H9 (cell line): ENCODE measurements around the gene SCN5A. TPM values are rescaled to one million over a fixed set of nuclear protein-coding genes. Genes with fewer than 3 reads are reported as not detected.

Experiments
- DNase-seq: peaks from one replicate; pipeline ENCODE4 v3.0.0-alpha.2; 2017
- H2AFZ ChIP-seq: one replicate; pipeline ENCODE4 v1.6.1; 2013; ENCODE audit warnings: mild to moderate bottlenecking, low read length, control low read depth, moderate library complexity
- H2AK5ac ChIP-seq: 2 replicates; pipeline ENCODE4 v1.6.1; 2013; ENCODE audit warnings: low read length, control low read depth, mixed read lengths; ENCODE audit not compliant: insufficient read length
- H2BK120ac ChIP-seq: one replicate; pipeline ENCODE4 v1.6.1; 2013; ENCODE audit warnings: low read depth, mild to moderate bottlenecking, low read length, control low read depth, inconsistent platforms; ENCODE audit not compliant: poor library complexity, severe bottlenecking
- H2BK12ac ChIP-seq: 2 replicates; pipeline ENCODE4 v1.6.1; 2013; ENCODE audit warnings: low read length, control low read depth, mixed read lengths, low read depth; ENCODE audit not compliant: insufficient read length
- H2BK15ac ChIP-seq: 2 replicates; pipeline ENCODE4 v1.6.1; 2013; ENCODE audit warnings: low read depth, low read length, control low read depth
- H2BK20ac ChIP-seq: one replicate; pipeline ENCODE4 v1.6.1; 2013; ENCODE audit warnings: low read depth, mild to moderate bottlenecking, low read length, control low read depth, inconsistent platforms; ENCODE audit not compliant: poor library complexity, severe bottlenecking
- H2BK5ac ChIP-seq: 2 replicates; pipeline ENCODE4 v1.6.1; 2013; ENCODE audit warnings: low read length, control low read depth, mixed read lengths; ENCODE audit not compliant: insufficient read length
- H3K14ac ChIP-seq: 2 replicates; pipeline ENCODE4 v1.6.1; 2013; ENCODE audit warnings: low read length, control low read depth; ENCODE audit not compliant: insufficient read depth
- H3K18ac ChIP-seq: 2 replicates; pipeline ENCODE4 v1.6.1; 2013; ENCODE audit warnings: low read depth, mild to moderate bottlenecking, mixed read lengths, low read length, control low read depth; ENCODE audit not compliant: insufficient read length
- H3K23ac ChIP-seq: 2 replicates; pipeline ENCODE4 v1.6.1; 2013; ENCODE audit warnings: low read length, control low read depth, mixed read lengths, low read depth; ENCODE audit not compliant: insufficient read length
- H3K23me2 ChIP-seq: 2 replicates; pipeline ENCODE4 v1.6.1; 2013; ENCODE audit warnings: low read depth, mild to moderate bottlenecking, mixed read lengths, low read length, control low read depth; ENCODE audit not compliant: insufficient read length, poor library complexity, severe bottlenecking
- H3K27ac ChIP-seq: 2 replicates; pipeline ENCODE4 v1.5.1; 2013; ENCODE audit warnings: low read length, control low read depth, mixed read lengths, low read depth; ENCODE audit not compliant: insufficient read length
- H3K27me3 ChIP-seq: 2 replicates; pipeline ENCODE4 v1.6.1; 2013; ENCODE audit warnings: low read length, control low read depth, inconsistent platforms; ENCODE audit not compliant: insufficient read depth
- H3K4ac ChIP-seq: 2 replicates; pipeline ENCODE4 v1.6.1; 2013; ENCODE audit warnings: low read depth, mild to moderate bottlenecking, control low read depth, inconsistent platforms, low read length, moderate library complexity
- H3K4me1 ChIP-seq: 2 replicates; pipeline ENCODE4 v1.6.1; 2013; ENCODE audit warnings: low read length, control low read depth, inconsistent platforms; ENCODE audit not compliant: insufficient read depth
- H3K4me2 ChIP-seq: 2 replicates; pipeline ENCODE4 v1.6.1; 2013; ENCODE audit warnings: low read length, control low read depth, mixed read lengths; ENCODE audit not compliant: insufficient read length, insufficient read depth
- H3K56ac ChIP-seq: 2 replicates; pipeline ENCODE4 v1.6.1; 2013; ENCODE audit warnings: low read depth, mild to moderate bottlenecking, mixed read lengths, low read length, control low read depth; ENCODE audit not compliant: insufficient read length
- H3K79me1 ChIP-seq: 2 replicates; pipeline ENCODE4 v1.6.1; 2013; ENCODE audit warnings: low read depth, mild to moderate bottlenecking, moderate library complexity, low read length, control low read depth, inconsistent platforms; ENCODE audit not compliant: insufficient read depth, poor library complexity, severe bottlenecking
- H3K79me2 ChIP-seq: 2 replicates; pipeline ENCODE4 v1.6.1; 2013; ENCODE audit warnings: low read length, control low read depth, inconsistent platforms; ENCODE audit not compliant: insufficient read depth
- H3K9ac ChIP-seq: 2 replicates; pipeline ENCODE4 v1.6.1; 2013; ENCODE audit warnings: low read length, control low read depth, mixed read lengths; ENCODE audit not compliant: insufficient read length; ENCODE audit errors: extremely low read depth
- H3K9me3 ChIP-seq: one replicate; pipeline ENCODE4 v1.6.1; 2013; ENCODE audit warnings: low read depth, low read length, inconsistent platforms; ENCODE audit not compliant: control insufficient read depth
- H3T11ph ChIP-seq: one replicate; pipeline ENCODE4 v1.6.1; 2013; ENCODE audit warnings: mild to moderate bottlenecking, low read length, control low read depth, inconsistent platforms
- H4K20me1 ChIP-seq: one replicate; pipeline ENCODE4 v1.6.1; 2013; ENCODE audit not compliant: control insufficient read depth, insufficient read length, insufficient read depth
- H4K5ac ChIP-seq: 2 replicates; pipeline ENCODE4 v1.6.1; 2013; ENCODE audit warnings: low read depth, mild to moderate bottlenecking, mixed read lengths, low read length, control low read depth; ENCODE audit not compliant: insufficient read length
- H4K8ac ChIP-seq: replicated peaks from 2 replicates; pipeline ENCODE4 v1.6.1; 2013; ENCODE audit warnings: low read length, control low read depth, mixed read lengths, low read depth; ENCODE audit not compliant: insufficient read length
- H4K91ac ChIP-seq: 2 replicates; pipeline ENCODE4 v1.6.1; 2013; ENCODE audit warnings: low read depth, mild to moderate bottlenecking, moderate library complexity, mixed read lengths, low read length, control low read depth; ENCODE audit not compliant: insufficient read length
- H3K27ac Mint-ChIP-seq, 3 experiments: 2 replicates in 2 of 3; 3 replicates in 1 of 3; pipeline ENCODE4 v1.8.0; 2020 to 2021; ENCODE audit warnings: mixed read lengths in 3 of 3, mild to moderate bottlenecking in 1 of 3, moderate library complexity in 1 of 3
- H3K27me3 Mint-ChIP-seq: 2 replicates; pipeline ENCODE4 v1.8.0; 2021; ENCODE audit warnings: low read depth, mild to moderate bottlenecking, moderate library complexity, mixed read lengths
- H3K36me3 Mint-ChIP-seq, 3 experiments: 2 replicates in 2 of 3; 3 replicates in 1 of 3; pipeline ENCODE4 v1.8.0; 2020 to 2021; ENCODE audit warnings: low read depth in 3 of 3, mixed read lengths in 3 of 3; ENCODE audit not compliant: insufficient read depth in 1 of 3
- H3K4me1 Mint-ChIP-seq, 2 experiments: 2 replicates each; pipeline ENCODE4 v1.8.0; 2020; ENCODE audit warnings: mixed read lengths in 2 of 2
- H3K4me3 Mint-ChIP-seq, 2 experiments: 2 replicates in 1 of 2; 3 replicates in 1 of 2; pipeline ENCODE4 v1.8.0; 2020 to 2021; ENCODE audit warnings: mild to moderate bottlenecking in 2 of 2, mixed read lengths in 2 of 2, moderate library complexity in 1 of 2
- H3K9me3 Mint-ChIP-seq, 2 experiments: 2 replicates in 1 of 2; 3 replicates in 1 of 2; pipeline ENCODE4 v1.8.0; 2020; ENCODE audit warnings: mild to moderate bottlenecking in 2 of 2, mixed read lengths in 2 of 2, moderate library complexity in 1 of 2
- CTCF ChIP-seq: fragments of 200-600 bp; sonication (generic); conservative IDR thresholded peaks from 3 replicates; pipeline ENCODE4 v1.8.0; 2021; ENCODE audit warnings: antibody characterized with exemption, mild to moderate bottlenecking
- WGBS: extraction: QIAGEN DNeasy Blood & Tissue Kit; methylation state at CpG from one replicate; pipeline ENCODE4 v1.1.7; 2013; ENCODE audit warnings: missing lambda C conversion rate, low lambda C conversion rate, mixed read lengths; ENCODE audit not compliant: insufficient read length; ENCODE audit errors: extremely low coverage; 5-methylcytosine and 5-hydroxymethylcytosine counted together
- total RNA-seq: library from RNA; stranded (reverse); gene quantifications from 2 replicates; pipeline ENCODE4 v1.2.1, GENCODE V29; 2021

Gene SCN5A
- total RNA-seq, 1 experiment from 2014 or later, result 6.5 TPM

- peaks cover 0 to 3% of the 10 kb centered on the region in 2 experiments; a peak in 1 of 5 replicates for H3K9me3 Mint-ChIP-seq
- TF ChIP-seq CTCF, result no peak
- no peak overlapping the region for H3K18ac ChIP-seq
- H3K23ac ChIP-seq, result no peak overlapping the region
- H2BK12ac ChIP-seq, result no peak overlapping the region
- H3K4me1 Mint-ChIP-seq, result peaks cover 18 to 19% of the 10 kb centered on the region in 2 experiments
- no peaks in the 10 kb centered on the region for H3K79me2 ChIP-seq
- H3K4me2 ChIP-seq, result no peak overlapping the region
- H3K79me1 ChIP-seq, result no peaks in the 10 kb centered on the region
- no peak overlapping the region for H2AFZ ChIP-seq
- DNase-seq, result no peak
- H3K23me2 ChIP-seq, result no peaks in the 10 kb centered on the region
- no peak overlapping the region for H2AK5ac ChIP-seq
- H3K9ac ChIP-seq, result no peak overlapping the region
- H4K20me1 ChIP-seq, result no peaks in the 10 kb centered on the region
- H4K8ac ChIP-seq, result no peak overlapping the region
- H3K27ac ChIP-seq, result no peak overlapping the region
- no peak overlapping the region for H2BK120ac ChIP-seq
- H3K56ac ChIP-seq, result no peak overlapping the region
- H3K27me3 ChIP-seq, result no peaks in the 10 kb centered on the region
- H2BK5ac ChIP-seq, result no peak overlapping the region
- H3K27ac Mint-ChIP-seq, result peak overlapping the region in 2 of 3 experiments; percentile 59 to 65; a peak in 4 of 7 replicates
- H3K4ac ChIP-seq, result no peak overlapping the region
- WGBS, result no CpG with 5 or more reads among the region's 17 CpGs
- peaks cover 5% of the 10 kb centered on the region for H3K27me3 Mint-ChIP-seq
- H2BK20ac ChIP-seq, result no peak overlapping the region
- no peak overlapping the region for H3T11ph ChIP-seq
- H4K91ac ChIP-seq, result no peak overlapping the region
- H4K5ac ChIP-seq, result no peak overlapping the region
- H3K4me1 ChIP-seq, result no peaks in the 10 kb centered on the region; the same call in 1 of the 2 replicates
- H3K9me3 ChIP-seq, result no peaks in the 10 kb centered on the region
- H3K14ac ChIP-seq, result no peak overlapping the region
- no peak overlapping the region for H2BK15ac ChIP-seq
- no peak overlapping the region for H3K4me3 Mint-ChIP-seq
- H3K36me3 Mint-ChIP-seq, result peaks cover 10 to 17% (median 13%) of the 10 kb centered on the region in 3 experiments; a peak in 6 of 7 replicates
These were observed 101.1 kb downstream of the SCN5A start for GRCh38 chr3:38548154-38548931.
